Liver (tissue), 9 donors: Measurements from ENCODE around the gene APP. TPM values are rescaled to one million over a fixed set of nuclear protein-coding genes. Genes with fewer than 3 reads are reported as not detected.

Experiments used
- DNase-seq: peaks from one replicate; pipeline ENCODE4 v3.0.0-alpha.2; 2017; ENCODE audit warnings: low spot score
- H3K27ac ChIP-seq, 2 donors: one replicate each; pipeline ENCODE4 v1.7.0; 2013; ENCODE audit warnings: inconsistent platforms in 2 of 2, low read length in 2 of 2, control low read depth in 1 of 2, low read depth in 1 of 2, mild to moderate bottlenecking in 1 of 2
- H3K27me3 ChIP-seq, 4 donors: one replicate each; pipeline versions ENCODE4 v1.6.1 to v1.7.0; 2013; ENCODE audit warnings: low read length in 3 of 4, inconsistent platforms in 1 of 4, mild to moderate bottlenecking in 1 of 4, moderate library complexity in 1 of 4; ENCODE audit not compliant: control insufficient read depth in 4 of 4, insufficient read depth in 4 of 4
- H3K36me3 ChIP-seq, 4 donors: one replicate each; pipeline versions ENCODE4 v1.6.1 to v1.7.0; 2013; ENCODE audit warnings: low read length in 3 of 4, mild to moderate bottlenecking in 3 of 4, low read depth in 1 of 4, moderate library complexity in 1 of 4; ENCODE audit not compliant: control insufficient read depth in 4 of 4, insufficient read depth in 3 of 4
- H3K4me1 ChIP-seq, 4 donors: one replicate each; pipeline versions ENCODE4 v1.6.1 to v1.7.0; 2013; ENCODE audit warnings: low read length in 3 of 4, mild to moderate bottlenecking in 3 of 4, moderate library complexity in 1 of 4; ENCODE audit not compliant: control insufficient read depth in 4 of 4, insufficient read depth in 4 of 4
- H3K4me3 ChIP-seq, 3 donors: one replicate each; pipeline versions ENCODE4 v1.6.1 to v1.7.0; 2013; ENCODE audit warnings: low read length in 3 of 3, control low read depth in 1 of 3, low read depth in 1 of 3, mild to moderate bottlenecking in 1 of 3
- H3K9ac ChIP-seq, 2 donors: one replicate each; pipeline ENCODE4 v1.7.0; 2013; ENCODE audit warnings: low read length in 2 of 2, mild to moderate bottlenecking in 2 of 2, moderate library complexity in 2 of 2, control low read depth in 1 of 2, low read depth in 1 of 2
- H3K9me3 ChIP-seq, 4 donors: one replicate each; pipeline versions ENCODE4 v1.6.1 to v1.7.0; 2013; ENCODE audit warnings: low read length in 3 of 4; ENCODE audit not compliant: control insufficient read depth in 4 of 4
- ATF3 ChIP-seq: IDR thresholded peaks from 2 replicates; pipeline ENCODE4 v1.6.1; 2016; ENCODE audit warnings: antibody characterized with exemption
- FOXA1 ChIP-seq: IDR thresholded peaks from 2 replicates; pipeline ENCODE4 v1.6.1; 2016; ENCODE audit warnings: antibody characterized with exemption
- FOXA2 ChIP-seq: IDR thresholded peaks from 2 replicates; pipeline ENCODE4 v1.6.1; 2016; ENCODE audit warnings: antibody characterized with exemption
- GABPA ChIP-seq, 2 donors: IDR thresholded peaks in 1 of 2; conservative IDR thresholded peaks in 1 of 2; 2 replicates each; pipeline ENCODE4 v1.6.1; 2016; ENCODE audit warnings: antibody characterized with exemption in 2 of 2, mild to moderate bottlenecking in 1 of 2, moderate library complexity in 1 of 2
- HNF4A ChIP-seq, 2 donors: conservative IDR thresholded peaks; 2 replicates each; pipeline ENCODE4 v1.6.1; 2016; ENCODE audit warnings: antibody characterized with exemption in 2 of 2, mild to moderate bottlenecking in 2 of 2
- HNF4G ChIP-seq: IDR thresholded peaks from 2 replicates; pipeline ENCODE4 v1.6.1; 2016; ENCODE audit warnings: antibody characterized with exemption
- JUND ChIP-seq, 2 donors: IDR thresholded peaks; 2 replicates each; pipeline ENCODE4 v1.6.1; 2016; ENCODE audit warnings: antibody characterized with exemption in 2 of 2
- NR2F2 ChIP-seq: IDR thresholded peaks from 2 replicates; pipeline ENCODE4 v1.6.1; 2016; ENCODE audit warnings: antibody characterized with exemption
- RAD21 ChIP-seq, 2 donors: IDR thresholded peaks; 2 replicates each; pipeline ENCODE4 v1.6.1; 2016; ENCODE audit warnings: antibody characterized with exemption in 2 of 2, mild to moderate bottlenecking in 2 of 2
- REST ChIP-seq: IDR thresholded peaks from 2 replicates; pipeline ENCODE4 v1.6.1; 2016; ENCODE audit warnings: antibody characterized with exemption, mild to moderate bottlenecking
- SP1 ChIP-seq: IDR thresholded peaks from 2 replicates; pipeline ENCODE4 v1.6.1; 2018; ENCODE audit warnings: antibody characterized with exemption, mild to moderate bottlenecking
- TAF1 ChIP-seq: conservative IDR thresholded peaks from 2 replicates; pipeline ENCODE4 v1.6.1; 2016; ENCODE audit warnings: antibody characterized with exemption, mild to moderate bottlenecking
- YY1 ChIP-seq: IDR thresholded peaks from 2 replicates; pipeline ENCODE4 v1.6.1; 2016; ENCODE audit warnings: antibody characterized with exemption, mild to moderate bottlenecking
- WGBS: extraction: QIAGEN DNeasy Blood & Tissue Kit; methylation state at CpG from one replicate; pipeline ENCODE4 v1.1.7; 2013; 5-methylcytosine and 5-hydroxymethylcytosine counted together
- polyA plus RNA-seq, 2 donors: library from polyadenylated mRNA; stranded (reverse) in 1 of 2; unstranded in 1 of 2; fragments of 200-250 nt in 1 of 2; fragments of >200 nt in 1 of 2; fragmentation: Nextera tagmentation in 1 of 2; extraction: Ambion mirVana in 1 of 2; gene quantifications; one replicate each; pipeline versions ENCODE4 v1.2.1 to v1.2.3, GENCODE V29; 2013 to 2015
- total RNA-seq, 2 donors: library from RNA; depleted of rRNA; stranded (reverse); fragments of >200 nt; gene quantifications; one replicate each; pipeline ENCODE4 v1.2.3, GENCODE V29; 2014
- TF ChIP-seq, protein P1 (sequence below): fragments of 150-350 bp; IDR thresholded peaks from 2 replicates; pipeline ENCODE4 v1.5.1; 2017; ENCODE audit warnings: improper control_type of control experiment, low read depth, low read length; ENCODE audit not compliant: missing input control
- TF ChIP-seq, protein P2 (sequence below): IDR thresholded peaks from 2 replicates; pipeline ENCODE4 v1.6.1; 2016; ENCODE audit warnings: antibody characterized with exemption
- donor health status: healthy.
- donor health status: healthy.
- donor health status: healthy.
- donor health status: healthy.
- donor health status: healthy.

Gene APP
- total and polyA plus RNA-seq, 4 donors = 24.9 to 201 (median 111) TPM

GRCh38 chr21:26011292-26011940 is 159.2 kb downstream of the APP start:
- 91% methylated on average over 6 of the region's 6 CpGs for whole genome bisulfite sequencing
- Histone ChIP-seq H3K27ac (no peak overlapping the region), H3K36me3 (peaks cover 0 to 1% (median 0%) of the 10 kb centered on the region in 4 donors), H3K27me3 (no peaks in the 10 kb centered on the region), H3K4me3 (no peak overlapping the region), H3K4me1 (peaks cover 2 to 13% (median 5%) of the 10 kb centered on the region in 4 donors), H3K9me3 (no peaks in the 10 kb centered on the region), H3K9ac (no peak overlapping the region)
- no peak for TF ChIP-seq FOXA1
- TF ChIP-seq REST = no peak
- no peak for DNase-seq

DNA sequence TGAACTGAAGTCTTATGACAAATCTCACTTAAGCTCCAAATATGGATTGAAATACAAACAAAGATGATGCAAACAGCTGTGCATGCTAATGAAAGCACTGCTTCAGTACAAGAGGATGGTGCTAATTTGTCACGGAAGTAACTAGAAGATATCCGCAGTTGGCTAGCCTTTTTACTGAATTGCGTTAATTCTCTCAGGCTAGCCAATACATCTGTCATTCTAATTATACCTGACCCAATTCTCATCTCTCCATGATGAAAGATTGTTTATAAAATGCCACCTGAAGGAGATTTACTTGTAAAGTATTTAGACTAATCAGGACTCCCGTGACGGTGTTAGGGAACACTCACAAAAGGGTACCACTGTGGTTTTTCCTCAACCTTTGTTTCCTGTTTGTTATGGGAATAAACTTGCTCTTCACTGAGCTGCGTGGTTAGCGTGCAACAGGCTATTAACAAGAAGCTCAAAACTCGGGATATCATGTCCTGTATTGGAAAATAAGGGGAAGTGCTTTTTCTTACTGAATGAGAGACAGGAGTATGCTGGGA is 162.5 kb downstream of the APP start:
- no peak for DNase-seq
- Histone ChIP-seq H3K36me3 (peaks cover 0 to 1% (median 0%) of the 10 kb centered on the region in 4 donors), H3K4me1 (peaks cover 0 to 9% (median 2%) of the 10 kb centered on the region in 4 donors), H3K9ac (no peak overlapping the region), H3K4me3 (no peak overlapping the region), H3K9me3 (no peaks in the 10 kb centered on the region), H3K27ac (peak overlapping the region; percentile 13 to 50), H3K27me3 (no peaks in the 10 kb centered on the region)
- WGBS = 74% methylated on average over 8 of the region's 8 CpGs
- TF ChIP-seq YY1 (no peak), SP1 (peak; percentile 19), HNF4G (no peak), TAF1 (no peak), JUND (IDR thresholded peaks at IDR 0.05) (peak in 1 of 2 donors; percentile 0), GABPA (IDR thresholded peaks at IDR 0.05 in 1 of 2, conservative IDR thresholded peaks at IDR 0.05 in 1 of 2) (no peak), RAD21 (IDR thresholded peaks at IDR 0.05) (no peak), FOXA2 (no peak), HNF4A (conservative IDR thresholded peaks at IDR 0.05) (no peak), FOXA1 (no peak), NR2F2 (no peak), ATF3 (peak; percentile 6)
- TF ChIP-seq, protein P1, sequence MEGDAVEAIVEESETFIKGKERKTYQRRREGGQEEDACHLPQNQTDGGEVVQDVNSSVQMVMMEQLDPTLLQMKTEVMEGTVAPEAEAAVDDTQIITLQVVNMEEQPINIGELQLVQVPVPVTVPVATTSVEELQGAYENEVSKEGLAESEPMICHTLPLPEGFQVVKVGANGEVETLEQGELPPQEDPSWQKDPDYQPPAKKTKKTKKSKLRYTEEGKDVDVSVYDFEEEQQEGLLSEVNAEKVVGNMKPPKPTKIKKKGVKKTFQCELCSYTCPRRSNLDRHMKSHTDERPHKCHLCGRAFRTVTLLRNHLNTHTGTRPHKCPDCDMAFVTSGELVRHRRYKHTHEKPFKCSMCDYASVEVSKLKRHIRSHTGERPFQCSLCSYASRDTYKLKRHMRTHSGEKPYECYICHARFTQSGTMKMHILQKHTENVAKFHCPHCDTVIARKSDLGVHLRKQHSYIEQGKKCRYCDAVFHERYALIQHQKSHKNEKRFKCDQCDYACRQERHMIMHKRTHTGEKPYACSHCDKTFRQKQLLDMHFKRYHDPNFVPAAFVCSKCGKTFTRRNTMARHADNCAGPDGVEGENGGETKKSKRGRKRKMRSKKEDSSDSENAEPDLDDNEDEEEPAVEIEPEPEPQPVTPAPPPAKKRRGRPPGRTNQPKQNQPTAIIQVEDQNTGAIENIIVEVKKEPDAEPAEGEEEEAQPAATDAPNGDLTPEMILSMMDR = no peak
- TF ChIP-seq, protein P2, sequence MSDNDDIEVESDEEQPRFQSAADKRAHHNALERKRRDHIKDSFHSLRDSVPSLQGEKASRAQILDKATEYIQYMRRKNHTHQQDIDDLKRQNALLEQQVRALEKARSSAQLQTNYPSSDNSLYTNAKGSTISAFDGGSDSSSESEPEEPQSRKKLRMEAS = no peak
